ENCODE measurements around the gene C1orf198. TPM values are rescaled to one million over a fixed set of nuclear protein-coding genes. Genes with fewer than 3 reads are reported as not detected.

C1orf198 gene
- total and polyA plus RNA-seq, 12 donors: 15.2 to 59.4 (median 24.6) TPM

DNA sequence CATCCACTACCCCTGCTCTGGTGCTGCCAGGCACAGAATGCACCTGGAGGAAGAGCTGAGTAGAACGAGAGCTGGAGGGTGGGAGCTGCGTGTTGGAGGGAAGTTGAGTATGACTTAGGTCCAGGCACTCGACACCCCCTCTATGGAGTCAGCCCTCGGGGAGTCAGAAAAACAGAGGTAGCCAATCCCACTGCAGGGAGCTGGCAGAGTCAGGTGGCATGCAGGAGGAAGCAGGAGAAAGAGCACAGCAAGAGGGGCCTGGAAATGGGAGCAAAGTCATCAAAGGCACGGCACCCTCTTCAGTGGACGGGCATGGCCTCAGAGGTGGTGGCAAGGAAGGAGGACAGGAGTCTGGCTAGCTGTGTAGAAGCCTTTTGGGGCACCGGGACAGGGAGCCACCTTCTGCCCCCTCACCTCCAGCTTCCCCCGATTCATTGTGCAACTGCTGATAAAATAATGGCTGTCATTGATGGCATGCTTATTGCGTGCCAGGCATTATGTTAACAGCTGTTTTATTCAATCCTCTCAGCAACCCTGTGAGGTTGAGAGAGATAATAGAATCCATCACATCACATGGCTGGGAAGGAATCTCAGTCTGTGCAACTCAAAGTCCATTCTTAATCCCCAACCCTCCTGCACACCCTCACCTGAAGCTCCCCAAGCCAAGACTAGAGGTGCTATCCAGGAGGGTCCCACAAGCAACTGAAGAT lies 42.0 kb downstream of the C1orf198 start:
- H3K36me3 ChIP-seq (replicated peaks in 1 of 2): no peaks in the 10 kb centered on the region
- H3K27ac ChIP-seq: peak overlapping the region in 2 of 5 donors; percentile 75 to 78
- no peak for TF ChIP-seq POLR2A (IDR thresholded peaks at IDR 0.05)
- TF ChIP-seq, protein P1, sequence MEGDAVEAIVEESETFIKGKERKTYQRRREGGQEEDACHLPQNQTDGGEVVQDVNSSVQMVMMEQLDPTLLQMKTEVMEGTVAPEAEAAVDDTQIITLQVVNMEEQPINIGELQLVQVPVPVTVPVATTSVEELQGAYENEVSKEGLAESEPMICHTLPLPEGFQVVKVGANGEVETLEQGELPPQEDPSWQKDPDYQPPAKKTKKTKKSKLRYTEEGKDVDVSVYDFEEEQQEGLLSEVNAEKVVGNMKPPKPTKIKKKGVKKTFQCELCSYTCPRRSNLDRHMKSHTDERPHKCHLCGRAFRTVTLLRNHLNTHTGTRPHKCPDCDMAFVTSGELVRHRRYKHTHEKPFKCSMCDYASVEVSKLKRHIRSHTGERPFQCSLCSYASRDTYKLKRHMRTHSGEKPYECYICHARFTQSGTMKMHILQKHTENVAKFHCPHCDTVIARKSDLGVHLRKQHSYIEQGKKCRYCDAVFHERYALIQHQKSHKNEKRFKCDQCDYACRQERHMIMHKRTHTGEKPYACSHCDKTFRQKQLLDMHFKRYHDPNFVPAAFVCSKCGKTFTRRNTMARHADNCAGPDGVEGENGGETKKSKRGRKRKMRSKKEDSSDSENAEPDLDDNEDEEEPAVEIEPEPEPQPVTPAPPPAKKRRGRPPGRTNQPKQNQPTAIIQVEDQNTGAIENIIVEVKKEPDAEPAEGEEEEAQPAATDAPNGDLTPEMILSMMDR (IDR thresholded peaks at IDR 0.05): no peak
- peaks cover 10 to 28% of the 10 kb centered on the region in 2 donors for H3K4me1 ChIP-seq (replicated peaks in 1 of 2)
- 87 to 91% (median 90%) methylated on average over 7 to 9 of the region's 9 CpGs for WGBS, 4 donors
- H3K4me3 ChIP-seq: no peak overlapping the region
- H3K27me3 ChIP-seq: no peaks in the 10 kb centered on the region
- intact Hi-C loops (cut with DNase I): no loop called here
- DNase-seq: no peak
- no peaks in the 10 kb centered on the region for H3K9me3 ChIP-seq (replicated peaks in 1 of 3)

DNA sequence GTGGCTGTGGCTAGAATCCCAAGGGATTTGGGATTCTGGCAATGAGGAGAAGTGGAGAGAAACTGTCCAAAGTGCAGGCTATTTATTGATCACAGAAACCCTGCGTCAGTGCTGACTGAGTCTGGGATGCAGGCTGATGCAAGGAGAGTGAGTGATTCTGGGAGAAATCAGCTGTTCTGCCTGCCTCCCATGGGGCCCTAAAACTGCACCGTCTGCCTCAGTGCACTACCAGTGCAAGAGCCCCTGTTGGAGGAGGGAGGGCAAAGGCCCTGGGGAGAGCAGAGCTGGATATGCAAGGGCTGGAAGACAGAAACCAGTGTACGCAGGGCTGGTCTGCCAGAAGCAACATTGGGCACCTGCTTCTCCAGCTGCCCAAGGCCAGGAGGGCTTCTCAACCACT lies 42.6 kb downstream of the C1orf198 start:
- WGBS, 4 donors: 73 to 90% (median 80%) methylated on average over 3 of the region's 3 CpGs
- H3K27me3 ChIP-seq: no peaks in the 10 kb centered on the region

DNA sequence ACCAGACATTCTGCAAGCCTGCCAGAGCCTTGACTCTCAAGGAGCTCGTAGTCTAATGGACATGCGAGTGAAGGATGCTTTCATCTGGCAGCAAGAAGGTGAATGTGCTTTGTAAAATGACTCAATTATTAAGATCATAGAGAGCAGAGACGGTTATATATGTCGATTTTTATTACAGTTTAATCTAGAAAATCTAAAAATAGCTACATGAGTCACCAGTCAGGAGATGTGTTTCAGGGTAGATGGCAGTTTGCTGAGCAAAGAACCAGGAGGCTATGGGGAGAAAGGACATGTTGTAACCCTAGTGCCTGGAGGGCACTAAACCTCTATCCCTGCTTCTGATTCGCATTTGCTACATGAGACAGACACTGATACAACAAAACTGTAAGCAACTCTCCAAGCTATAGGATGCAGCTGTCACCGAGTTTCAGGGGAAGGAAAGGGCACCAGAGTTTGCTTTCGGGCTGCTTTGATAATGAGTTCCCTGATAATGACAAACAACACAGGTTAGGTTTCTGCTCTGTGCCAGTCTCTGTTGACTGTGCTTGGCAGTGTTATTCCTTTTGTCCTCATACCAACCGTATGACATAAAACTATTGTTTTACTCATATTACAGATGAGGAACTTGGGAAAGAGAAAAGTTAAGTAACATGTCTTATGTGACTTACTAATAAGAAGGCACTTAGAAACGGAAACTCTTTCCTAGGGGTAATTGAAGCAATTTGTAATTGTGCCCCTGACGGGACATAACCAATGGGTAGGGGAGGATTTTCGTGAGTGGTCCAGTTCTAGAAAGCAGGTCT lies 43.2 kb downstream of the C1orf198 start:
- H3K9me3 ChIP-seq (replicated peaks in 1 of 3): no peaks in the 10 kb centered on the region
- intact Hi-C loops (cut with DNase I): no loop called here
- TF ChIP-seq, protein P1 (IDR thresholded peaks at IDR 0.05): no peak
- peak in 1 of 2 donors; percentile 31 for TF ChIP-seq POLR2A (IDR thresholded peaks at IDR 0.05)
- peaks cover 10 to 28% of the 10 kb centered on the region in 2 donors for H3K4me1 ChIP-seq (replicated peaks in 1 of 2)
- 48 to 52% (median 49%) methylated on average over 11 of the region's 11 CpGs for WGBS, 4 donors
- no peaks in the 10 kb centered on the region for H3K36me3 ChIP-seq (replicated peaks in 1 of 2)
- H3K27me3 ChIP-seq: no peaks in the 10 kb centered on the region
- peak overlapping the region in 3 of 5 donors; percentile 6 to 78 (median 75) for H3K27ac ChIP-seq
- H3K4me3 ChIP-seq: no peak overlapping the region
- peak in 4 of 7 donors; percentile 31 to 64 (median 46) for DNase-seq

More for the DNA sequence above, 42.6 kb downstream of the C1orf198 start:
- Histone ChIP-seq H3K36me3 (replicated peaks in 1 of 2) (no peaks in the 10 kb centered on the region), H3K27ac (peak overlapping the region in 2 of 5 donors; percentile 75 to 78), H3K4me3 (no peak overlapping the region), H3K4me1 (replicated peaks in 1 of 2) (peaks cover 10 to 28% of the 10 kb centered on the region in 2 donors), H3K9me3 (replicated peaks in 1 of 3) (no peaks in the 10 kb centered on the region)
- no peak for DNase-seq
- TF ChIP-seq, protein P1 (IDR thresholded peaks at IDR 0.05): no peak
- TF ChIP-seq POLR2A (IDR thresholded peaks at IDR 0.05): no peak
- intact Hi-C loops (cut with DNase I): no loop called here

DNA sequence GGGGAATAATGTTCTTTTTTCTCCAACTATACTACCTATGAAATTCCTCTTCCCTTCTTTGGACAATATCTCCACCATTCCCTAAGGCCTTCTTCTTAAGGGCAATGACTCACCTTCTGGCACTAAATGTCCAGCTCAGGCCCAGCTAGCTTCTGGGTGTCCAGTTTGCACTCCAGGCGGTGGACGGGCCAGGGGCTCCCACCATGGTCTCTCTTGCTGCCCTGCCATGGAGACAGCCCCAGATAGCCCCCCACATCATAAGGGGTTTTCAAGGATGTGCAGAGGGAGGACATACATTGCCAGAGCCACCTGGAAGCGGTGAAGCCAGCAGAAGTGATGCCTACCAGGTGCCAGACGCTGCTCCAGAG lies 43.8 kb downstream of the C1orf198 start:
- Histone ChIP-seq H3K4me1 (replicated peaks in 1 of 2) (peaks cover 10 to 28% of the 10 kb centered on the region in 2 donors), H3K27me3 (no peaks in the 10 kb centered on the region), H3K9me3 (replicated peaks in 1 of 3) (no peaks in the 10 kb centered on the region), H3K36me3 (replicated peaks in 1 of 2) (no peaks in the 10 kb centered on the region), H3K4me3 (no peak overlapping the region), H3K27ac (peak overlapping the region in 3 of 5 donors; percentile 6 to 78 (median 75))
- TF ChIP-seq, protein P1 (IDR thresholded peaks at IDR 0.05): no peak
- no peak for TF ChIP-seq POLR2A (IDR thresholded peaks at IDR 0.05)
- DNase-seq: peak in 2 of 7 donors; percentile 27 to 62
- 85 to 92% (median 86%) methylated on average over 4 of the region's 4 CpGs for WGBS, 4 donors
- intact Hi-C loops (cut with DNase I): no loop called here
